Measurements from ENCODE around the gene LYST. TPM values are rescaled to one million over a fixed set of nuclear protein-coding genes. Genes with fewer than 3 reads are reported as not detected.

LYST gene
- polyA plus RNA-seq, 1 donor (not counting 4 experiments of a cell fraction or from before 2014, with no cell fraction given) = 24.7 TPM

GRCh38 chr1:235703506-235703905, 163.2 kb downstream of the LYST start:
- H3K27ac ChIP-seq (ENCODE audit: control insufficient read depth, insufficient read depth, low read length) = peak overlapping the region; percentile 66

DNA sequence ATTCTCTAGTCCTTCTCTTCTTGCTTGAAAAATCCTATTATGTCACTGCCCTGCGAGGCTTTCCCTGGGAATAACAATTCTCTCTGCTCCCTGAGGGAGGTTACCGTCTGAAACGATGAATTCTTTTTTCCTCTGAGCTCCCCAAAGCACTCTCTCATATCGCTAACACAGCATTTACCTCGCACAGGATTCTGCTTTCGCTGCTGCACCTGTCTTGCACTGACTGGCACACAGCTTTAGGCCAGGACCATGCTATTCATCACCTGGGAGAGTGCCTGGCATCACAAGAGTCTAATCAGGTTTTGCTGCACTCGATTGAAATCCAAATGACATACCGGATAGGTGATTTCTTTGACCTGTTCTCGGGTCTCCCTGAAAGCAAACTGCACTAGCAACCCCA, 164.3 kb downstream of the LYST start:
- Histone ChIP-seq H3K79me2 (ENCODE audit: control insufficient read depth, insufficient read depth, low read length) (no peaks in the 10 kb centered on the region), H2AFZ (ENCODE audit: control insufficient read depth, low read length) (no peak overlapping the region), H4K20me1 (ENCODE audit: control insufficient read depth, extremely low read depth, insufficient read depth, low read length) (no peaks in the 10 kb centered on the region), H3K9me1 (ENCODE audit: control insufficient read depth, extremely low read depth, insufficient read depth, low read length) (no peaks in the 10 kb centered on the region), H3K9ac (ENCODE audit: control insufficient read depth, extremely low read depth, insufficient read depth, low read length) (no peak overlapping the region), H3K4me1 (ENCODE audit: control insufficient read depth, extremely low read depth, insufficient read depth, low read length) (peaks cover 8% of the 10 kb centered on the region), H3K4me2 (ENCODE audit: control insufficient read depth, extremely low read depth, insufficient read depth, low read depth, low read length) (no peak overlapping the region), H3K9me3 (ENCODE audit: control insufficient read depth, low read depth, low read length) (no peaks in the 10 kb centered on the region), H3K36me3 (ENCODE audit: control insufficient read depth in 2 of 2, extremely low read depth in 1 of 2, insufficient read depth in 2 of 2, low read length in 2 of 2) (peaks cover 3 to 9% of the 10 kb centered on the region in 2 experiments), H3K27me3 (ENCODE audit: control insufficient read depth, extremely low read depth, insufficient read depth, low read length) (no peaks in the 10 kb centered on the region), H3K27ac (ENCODE audit: control insufficient read depth, insufficient read depth, low read length) (no peak overlapping the region), H3K4me3 (ENCODE audit: control insufficient read depth in 2 of 3, extremely low read depth in 1 of 3, insufficient read depth in 2 of 3, low read depth in 1 of 3, low read length in 3 of 3) (no peak overlapping the region)
- no peak for TF ChIP-seq EZH2 (IDR thresholded peaks at IDR 0.05; ENCODE audit: low read length)
- TF ChIP-seq CTCF (optimal IDR thresholded peaks at IDR 0.05 in 1 of 3, IDR thresholded peaks at IDR 0.05 in 1 of 3, conservative IDR thresholded peaks at IDR 0.05 in 1 of 3; ENCODE audit: extremely low read depth in 1 of 3, insufficient read depth in 2 of 3, low read length in 3 of 3) = no peak
- FAIRE-seq (no peak), DNase-seq (ENCODE audit: low read depth, low spot score) (no peak)
- dilution Hi-C loops (cut with MboI; ENCODE audit: extremely low pct_ligation_motif_present, low sequenced_read_pairs) = no loop called here

More at GRCh38 chr1:235703506-235703905, 163.2 kb downstream of the LYST start:
- H3K4me2 ChIP-seq (ENCODE audit: control insufficient read depth, extremely low read depth, insufficient read depth, low read depth, low read length) = no peak overlapping the region
- TF ChIP-seq CTCF (optimal IDR thresholded peaks at IDR 0.05 in 1 of 3, IDR thresholded peaks at IDR 0.05 in 1 of 3, conservative IDR thresholded peaks at IDR 0.05 in 1 of 3; ENCODE audit: extremely low read depth in 1 of 3, insufficient read depth in 2 of 3, low read length in 3 of 3) = no peak
- no peaks in the 10 kb centered on the region for H3K9me1 ChIP-seq (ENCODE audit: control insufficient read depth, extremely low read depth, insufficient read depth, low read length)
- no peaks in the 10 kb centered on the region for H3K79me2 ChIP-seq (ENCODE audit: control insufficient read depth, insufficient read depth, low read length)
- no peak overlapping the region for H2AFZ ChIP-seq (ENCODE audit: control insufficient read depth, low read length)
- no peaks in the 10 kb centered on the region for H3K9me3 ChIP-seq (ENCODE audit: control insufficient read depth, low read depth, low read length)
- dilution Hi-C loops (cut with MboI; ENCODE audit: extremely low pct_ligation_motif_present, low sequenced_read_pairs) = no loop called here
- H3K4me3 ChIP-seq (ENCODE audit: control insufficient read depth in 2 of 3, extremely low read depth in 1 of 3, insufficient read depth in 2 of 3, low read depth in 1 of 3, low read length in 3 of 3) = no peak overlapping the region
- no peaks in the 10 kb centered on the region for H4K20me1 ChIP-seq (ENCODE audit: control insufficient read depth, extremely low read depth, insufficient read depth, low read length)
- no peaks in the 10 kb centered on the region for H3K27me3 ChIP-seq (ENCODE audit: control insufficient read depth, extremely low read depth, insufficient read depth, low read length)
- no peak for FAIRE-seq
- peaks cover 18% of the 10 kb centered on the region for H3K4me1 ChIP-seq (ENCODE audit: control insufficient read depth, extremely low read depth, insufficient read depth, low read length)
- no peak overlapping the region for H3K9ac ChIP-seq (ENCODE audit: control insufficient read depth, extremely low read depth, insufficient read depth, low read length)
- DNase-seq (ENCODE audit: low read depth, low spot score) = peak; percentile 53
- H3K36me3 ChIP-seq (ENCODE audit: control insufficient read depth in 2 of 2, extremely low read depth in 1 of 2, insufficient read depth in 2 of 2, low read length in 2 of 2) = peaks cover 0 to 11% of the 10 kb centered on the region in 2 experiments
